Neural cell (in vitro differentiated cells): Measurements from ENCODE around the gene CRB2. TPM values are rescaled to one million over a fixed set of nuclear protein-coding genes. Genes with fewer than 3 reads are reported as not detected.

Experiments
- H2AFZ ChIP-seq: fragments of 200-600, 300-800 bp; sonication (generic), shearing (Covaris generic); 2 replicates; pipeline ENCODE4 v1.6.0; 2014; ENCODE audit warnings: low read depth, mild to moderate bottlenecking, antibody characterized with exemption, low read length, moderate library complexity
- H3F3A ChIP-seq: fragments of 200-600 bp; shearing (Covaris generic); 2 replicates; pipeline ENCODE4 v1.6.1; 2016; ENCODE audit warnings: mild to moderate bottlenecking, moderate library complexity, mixed read lengths, antibody characterized with exemption, low read length; ENCODE audit not compliant: insufficient read depth, poor library complexity, severe bottlenecking
- H3K27ac ChIP-seq: fragments of 200-600, 300-800 bp; sonication (generic), shearing (Covaris generic); 2 replicates; pipeline ENCODE4 v1.5.1; 2014; ENCODE audit warnings: mild to moderate bottlenecking, low read length, moderate library complexity
- H3K27me3 ChIP-seq: fragments of 300-800, 200-600 bp; sonication (generic), shearing (Covaris generic); 2 replicates; pipeline ENCODE4 v1.6.0; 2014; ENCODE audit warnings: mild to moderate bottlenecking, low read depth, low read length, moderate library complexity; ENCODE audit not compliant: insufficient read depth
- H3K36me3 ChIP-seq: fragments of 300-800, 200-600 bp; sonication (generic), shearing (Covaris generic); 2 replicates; pipeline ENCODE4 v1.5.1; 2014; ENCODE audit warnings: mild to moderate bottlenecking, antibody characterized with exemption, low read length, moderate library complexity; ENCODE audit not compliant: insufficient read depth
- H3K4me2 ChIP-seq: fragments of 300-800, 200-600 bp; sonication (generic), shearing (Covaris generic); 2 replicates; pipeline ENCODE4 v1.6.0; 2014; ENCODE audit warnings: mild to moderate bottlenecking, low read length
- H3K4me3 ChIP-seq: fragments of 300-800, 200-600 bp; sonication (generic), shearing (Covaris generic); 2 replicates; pipeline ENCODE4 v1.5.1; 2014; ENCODE audit warnings: mild to moderate bottlenecking, low read length, moderate library complexity
- H3K79me2 ChIP-seq: fragments of 200-600 bp; shearing (Covaris generic); replicated peaks from 2 replicates; pipeline ENCODE4 v1.6.0; 2014; ENCODE audit warnings: mild to moderate bottlenecking, low read length, moderate library complexity; ENCODE audit not compliant: insufficient read depth
- H3K9ac ChIP-seq: fragments of 300-800, 200-600 bp; sonication (generic), shearing (Covaris generic); 2 replicates; pipeline ENCODE4 v1.6.1; 2016; ENCODE audit warnings: mild to moderate bottlenecking, low read length, mixed read lengths
- H3K9me2 ChIP-seq: fragments of 200-600 bp; shearing (Covaris generic); 2 replicates; pipeline ENCODE4 v1.6.1; 2016; ENCODE audit warnings: mild to moderate bottlenecking, low read length, mixed read lengths; ENCODE audit not compliant: insufficient read depth
- H3K9me3 ChIP-seq: fragments of 200-600, 300-800 bp; sonication (generic), shearing (Covaris generic); 2 replicates; pipeline ENCODE4 v1.6.1; 2016; ENCODE audit warnings: mild to moderate bottlenecking, mixed run types, low read length, moderate library complexity, mixed read lengths
- H4K20me1 ChIP-seq: fragments of 200-600 bp; shearing (Covaris generic); 2 replicates; pipeline ENCODE4 v1.6.1; 2016; ENCODE audit warnings: mild to moderate bottlenecking, mixed run types; ENCODE audit not compliant: insufficient read depth
- EP300 ChIP-seq: fragments of 450-650 bp; conservative IDR thresholded peaks from 2 replicates; pipeline ENCODE4 v1.6.1; 2014; ENCODE audit warnings: antibody characterized with exemption, mild to moderate bottlenecking, moderate library complexity; ENCODE audit not compliant: poor library complexity, severe bottlenecking
- EZH2 ChIP-seq: fragments of 200-600, 300-800 bp; shearing (Covaris generic), sonication (generic); IDR thresholded peaks from 2 replicates; pipeline ENCODE4 v1.6.1; 2014; ENCODE audit warnings: antibody characterized with exemption, low read length, borderline replicate concordance, mild to moderate bottlenecking; ENCODE audit not compliant: insufficient read depth, poor library complexity, severe bottlenecking
- MXI1 ChIP-seq: fragments of 450-650 bp; conservative IDR thresholded peaks from 2 replicates; pipeline ENCODE4 v1.6.1; 2014; ENCODE audit warnings: antibody characterized with exemption, mild to moderate bottlenecking; ENCODE audit not compliant: poor library complexity, severe bottlenecking
- POLR2AphosphoS5 ChIP-seq: IDR thresholded peaks from 2 replicates; pipeline ENCODE4 v1.6.1; 2012
- RAD21 ChIP-seq: fragments of 450-650 bp; conservative IDR thresholded peaks from 2 replicates; pipeline ENCODE4 v1.6.1; 2014; ENCODE audit warnings: antibody characterized with exemption, mild to moderate bottlenecking, moderate library complexity
- SMC3 ChIP-seq: fragments of 450-650 bp; conservative IDR thresholded peaks from 2 replicates; pipeline ENCODE4 v1.6.1; 2014; ENCODE audit warnings: antibody characterized with exemption, mild to moderate bottlenecking, moderate library complexity; ENCODE audit not compliant: poor library complexity
- TAF1 ChIP-seq: IDR thresholded peaks from 2 replicates; pipeline ENCODE4 v1.6.1; 2012; ENCODE audit warnings: low read depth
- polyA plus RNA-seq: library from polyadenylated mRNA; depleted of rRNA; stranded (reverse); fragments of >200 nt; gene quantifications from 2 replicates; pipeline ENCODE4 v1.2.3, GENCODE V29; 2014
- TF ChIP-seq, protein P1 (sequence below): fragments of 450-650 bp; IDR thresholded peaks from 2 replicates; pipeline ENCODE4 v1.5.1; 2014; ENCODE audit warnings: antibody characterized with exemption, mild to moderate bottlenecking, moderate library complexity; ENCODE audit not compliant: poor library complexity, severe bottlenecking
- TF ChIP-seq, protein P2 (sequence below): IDR thresholded peaks from 2 replicates; pipeline ENCODE4 v1.6.1; 2012; ENCODE audit warnings: borderline replicate concordance

CRB2 gene
- polyA plus RNA-seq, 1 donor from 2014 or later: 0.32 TPM

DNA sequence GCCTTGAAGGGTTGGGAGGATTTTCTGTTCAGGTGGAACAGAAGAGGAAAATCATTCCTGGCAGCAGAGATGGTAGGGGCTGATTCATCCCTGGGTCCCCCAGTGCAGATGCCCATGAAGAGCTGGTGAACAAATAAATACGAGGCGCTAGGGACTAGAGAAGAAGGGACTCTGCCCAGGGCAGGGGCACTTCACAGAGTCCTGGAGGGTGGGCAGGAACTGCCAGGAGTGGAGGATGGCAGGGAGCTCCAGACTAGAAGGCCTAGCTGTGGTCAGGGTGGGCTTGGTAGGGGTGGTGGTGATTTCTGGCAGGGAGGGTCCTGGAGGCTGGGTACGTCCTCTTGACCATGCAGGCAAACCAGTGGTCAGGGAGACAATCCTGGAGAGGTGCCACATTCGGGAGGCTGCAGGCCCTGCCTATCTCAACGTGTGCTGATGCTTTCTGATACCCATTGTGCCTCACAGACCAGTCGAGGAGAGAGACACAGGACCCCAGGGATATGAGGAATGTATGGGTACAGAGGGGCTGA, 69.9 kb downstream of the CRB2 start:
- Histone ChIP-seq H3K9me2 (no peaks in the 10 kb centered on the region), H3K27me3 (no peaks in the 10 kb centered on the region), H3K4me2 (no peak overlapping the region), H3K36me3 (no peaks in the 10 kb centered on the region), H4K20me1 (no peaks in the 10 kb centered on the region), H3K9ac (no peak overlapping the region), H2AFZ (no peak overlapping the region), H3K4me3 (no peak overlapping the region), H3K27ac (no peak overlapping the region), H3K9me3 (no peaks in the 10 kb centered on the region), H3F3A (no peaks in the 10 kb centered on the region), H3K79me2 (no peaks in the 10 kb centered on the region)
- TF ChIP-seq RAD21 (no peak), TAF1 (no peak), EZH2 (no peak), EP300 (no peak), MXI1 (no peak), SMC3 (no peak), POLR2AphosphoS5 (no peak)
- TF ChIP-seq, protein P1, sequence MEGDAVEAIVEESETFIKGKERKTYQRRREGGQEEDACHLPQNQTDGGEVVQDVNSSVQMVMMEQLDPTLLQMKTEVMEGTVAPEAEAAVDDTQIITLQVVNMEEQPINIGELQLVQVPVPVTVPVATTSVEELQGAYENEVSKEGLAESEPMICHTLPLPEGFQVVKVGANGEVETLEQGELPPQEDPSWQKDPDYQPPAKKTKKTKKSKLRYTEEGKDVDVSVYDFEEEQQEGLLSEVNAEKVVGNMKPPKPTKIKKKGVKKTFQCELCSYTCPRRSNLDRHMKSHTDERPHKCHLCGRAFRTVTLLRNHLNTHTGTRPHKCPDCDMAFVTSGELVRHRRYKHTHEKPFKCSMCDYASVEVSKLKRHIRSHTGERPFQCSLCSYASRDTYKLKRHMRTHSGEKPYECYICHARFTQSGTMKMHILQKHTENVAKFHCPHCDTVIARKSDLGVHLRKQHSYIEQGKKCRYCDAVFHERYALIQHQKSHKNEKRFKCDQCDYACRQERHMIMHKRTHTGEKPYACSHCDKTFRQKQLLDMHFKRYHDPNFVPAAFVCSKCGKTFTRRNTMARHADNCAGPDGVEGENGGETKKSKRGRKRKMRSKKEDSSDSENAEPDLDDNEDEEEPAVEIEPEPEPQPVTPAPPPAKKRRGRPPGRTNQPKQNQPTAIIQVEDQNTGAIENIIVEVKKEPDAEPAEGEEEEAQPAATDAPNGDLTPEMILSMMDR: no peak
- TF ChIP-seq, protein P2, sequence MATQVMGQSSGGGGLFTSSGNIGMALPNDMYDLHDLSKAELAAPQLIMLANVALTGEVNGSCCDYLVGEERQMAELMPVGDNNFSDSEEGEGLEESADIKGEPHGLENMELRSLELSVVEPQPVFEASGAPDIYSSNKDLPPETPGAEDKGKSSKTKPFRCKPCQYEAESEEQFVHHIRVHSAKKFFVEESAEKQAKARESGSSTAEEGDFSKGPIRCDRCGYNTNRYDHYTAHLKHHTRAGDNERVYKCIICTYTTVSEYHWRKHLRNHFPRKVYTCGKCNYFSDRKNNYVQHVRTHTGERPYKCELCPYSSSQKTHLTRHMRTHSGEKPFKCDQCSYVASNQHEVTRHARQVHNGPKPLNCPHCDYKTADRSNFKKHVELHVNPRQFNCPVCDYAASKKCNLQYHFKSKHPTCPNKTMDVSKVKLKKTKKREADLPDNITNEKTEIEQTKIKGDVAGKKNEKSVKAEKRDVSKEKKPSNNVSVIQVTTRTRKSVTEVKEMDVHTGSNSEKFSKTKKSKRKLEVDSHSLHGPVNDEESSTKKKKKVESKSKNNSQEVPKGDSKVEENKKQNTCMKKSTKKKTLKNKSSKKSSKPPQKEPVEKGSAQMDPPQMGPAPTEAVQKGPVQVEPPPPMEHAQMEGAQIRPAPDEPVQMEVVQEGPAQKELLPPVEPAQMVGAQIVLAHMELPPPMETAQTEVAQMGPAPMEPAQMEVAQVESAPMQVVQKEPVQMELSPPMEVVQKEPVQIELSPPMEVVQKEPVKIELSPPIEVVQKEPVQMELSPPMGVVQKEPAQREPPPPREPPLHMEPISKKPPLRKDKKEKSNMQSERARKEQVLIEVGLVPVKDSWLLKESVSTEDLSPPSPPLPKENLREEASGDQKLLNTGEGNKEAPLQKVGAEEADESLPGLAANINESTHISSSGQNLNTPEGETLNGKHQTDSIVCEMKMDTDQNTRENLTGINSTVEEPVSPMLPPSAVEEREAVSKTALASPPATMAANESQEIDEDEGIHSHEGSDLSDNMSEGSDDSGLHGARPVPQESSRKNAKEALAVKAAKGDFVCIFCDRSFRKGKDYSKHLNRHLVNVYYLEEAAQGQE: no peak

DNA sequence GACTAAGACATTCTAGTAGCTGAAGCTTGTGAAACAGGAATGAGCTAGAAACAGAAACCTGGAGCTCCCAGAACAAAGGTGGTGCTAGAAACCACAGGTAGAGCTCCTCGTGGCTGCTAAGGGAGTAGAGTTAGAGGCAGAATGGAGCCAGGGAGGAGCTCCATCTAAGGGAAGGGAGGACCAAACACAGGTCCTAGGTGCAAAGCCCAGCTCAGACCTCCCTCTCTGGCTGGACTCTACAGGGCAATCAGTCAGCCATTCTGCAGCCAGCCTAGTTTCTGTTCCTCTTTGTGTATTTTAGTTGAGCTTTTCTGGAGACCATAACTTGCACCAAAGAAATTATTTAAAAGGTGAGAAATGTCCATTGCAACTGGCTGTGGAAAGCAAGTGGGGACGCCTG, 70.4 kb downstream of the CRB2 start:
- H3K79me2 ChIP-seq: no peaks in the 10 kb centered on the region
- no peak overlapping the region for H2AFZ ChIP-seq
- no peaks in the 10 kb centered on the region for H3K9me2 ChIP-seq
- H4K20me1 ChIP-seq: no peaks in the 10 kb centered on the region
- H3K4me2 ChIP-seq: no peak overlapping the region
- TF ChIP-seq, protein P1: no peak
- TF ChIP-seq POLR2AphosphoS5 (no peak), EZH2 (no peak), RAD21 (no peak), EP300 (no peak), TAF1 (no peak), MXI1 (no peak), SMC3 (no peak)
- TF ChIP-seq, protein P2: no peak
- no peaks in the 10 kb centered on the region for H3F3A ChIP-seq
- no peak overlapping the region for H3K4me3 ChIP-seq
- no peaks in the 10 kb centered on the region for H3K9me3 ChIP-seq
- no peaks in the 10 kb centered on the region for H3K27me3 ChIP-seq
- H3K9ac ChIP-seq: no peak overlapping the region
- no peak overlapping the region for H3K27ac ChIP-seq
- no peaks in the 10 kb centered on the region for H3K36me3 ChIP-seq
